Activated CD4-positive, CD25-positive, alpha-beta regulatory T cell treated with anti-CD3 and anti-CD28 coated beads, Interleukin-2, amount 50 U/mL, for 16 hours (primary cell): Measurements from ENCODE around the gene DFFB.

Experiments
- DNase-seq: peaks from one replicate; pipeline ENCODE4 v3.0.0-alpha.2; 2020; ENCODE audit warnings: low read depth, low spot score

DFFB gene

DNA sequence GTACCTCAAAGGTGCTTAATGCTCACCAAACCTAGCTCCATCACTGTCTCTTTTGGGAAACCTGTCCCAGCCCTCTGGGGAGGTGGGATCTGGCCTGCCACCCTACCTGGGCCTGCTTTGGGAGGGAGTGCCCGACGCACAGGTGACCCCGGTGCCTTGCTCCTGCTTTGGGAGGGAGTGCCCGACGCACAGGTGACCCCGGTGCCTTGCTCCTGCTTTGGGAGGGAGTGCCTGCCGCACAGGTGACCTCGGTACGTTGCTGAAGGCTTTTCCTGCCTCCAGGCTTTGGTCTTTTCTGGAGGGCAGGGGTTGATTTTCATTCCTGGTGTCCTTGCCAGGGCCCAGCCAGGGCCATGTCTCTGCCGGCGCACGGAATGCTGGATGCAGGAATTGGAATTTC is 68.0 kb downstream of the DFFB start:
- no peak for DNase-seq

DNA sequence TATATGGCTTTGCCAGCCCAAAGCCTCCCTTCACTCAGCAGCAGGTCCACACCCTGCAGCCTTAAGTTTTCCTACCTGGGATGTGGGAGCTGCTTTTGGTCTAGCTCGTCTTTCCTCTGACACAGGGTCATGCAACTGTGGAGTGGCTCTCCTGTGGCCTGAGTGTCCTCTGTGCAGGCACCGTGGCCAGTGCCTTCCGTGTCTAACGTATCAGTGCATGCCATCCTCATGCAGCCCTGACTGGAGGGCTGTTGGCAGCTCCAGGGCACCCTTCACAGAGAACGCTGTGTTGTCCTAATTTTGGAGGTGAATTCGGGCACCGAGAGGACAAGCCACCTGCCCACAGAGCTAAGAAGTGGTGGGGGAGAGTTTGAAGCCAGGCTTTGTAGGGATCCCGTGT is 68.5 kb downstream of the DFFB start:
- no peak for DNase-seq

GRCh38 chr1:3926956-3927355 is 69.7 kb downstream of the DFFB start:
- DNase-seq = no peak

GRCh38 chr1:3928586-3928985 is 71.3 kb downstream of the DFFB start:
- no peak for DNase-seq

DNA sequence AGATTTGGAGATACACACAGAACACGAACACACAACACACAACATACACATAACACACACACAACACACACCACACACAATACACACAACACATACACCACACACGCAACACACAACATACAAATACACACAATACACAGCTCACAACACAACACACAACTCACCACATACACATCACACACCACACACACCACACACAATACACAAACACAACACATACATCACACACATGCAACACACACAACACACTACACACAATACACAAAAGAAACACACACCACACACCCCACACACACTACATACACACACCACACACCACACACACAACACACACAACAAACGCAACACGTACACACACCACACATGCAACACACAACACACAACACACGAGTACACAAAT is 71.8 kb downstream of the DFFB start:
- no peak for DNase-seq

DNA sequence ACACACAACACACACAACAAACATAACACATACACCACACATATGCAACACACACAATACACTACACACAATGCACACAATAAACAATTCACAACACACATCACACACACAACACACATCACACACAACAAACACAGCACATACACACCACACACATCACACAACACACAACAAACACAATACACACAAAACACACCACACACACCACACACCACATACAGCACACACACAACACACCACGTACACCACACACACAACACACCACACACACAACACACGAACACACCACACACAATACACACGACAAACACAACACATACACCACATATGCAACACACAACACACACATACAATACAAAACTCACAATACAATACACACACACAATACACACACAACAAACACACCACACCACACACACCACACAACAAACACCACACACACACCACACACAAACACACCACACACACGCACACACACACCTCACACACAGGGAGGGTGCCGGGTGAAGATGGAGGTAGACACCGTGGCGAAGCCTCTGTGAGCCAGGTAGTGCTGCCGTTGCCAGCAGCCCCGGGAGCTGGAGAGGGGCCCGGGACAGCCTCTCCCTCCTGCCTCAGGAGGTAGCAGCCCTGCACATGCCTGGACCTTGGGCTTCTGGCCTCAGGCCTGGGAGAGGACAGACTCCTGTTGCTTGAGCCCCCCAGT is 73.2 kb downstream of the DFFB start:
- DNase-seq = no peak

DNA sequence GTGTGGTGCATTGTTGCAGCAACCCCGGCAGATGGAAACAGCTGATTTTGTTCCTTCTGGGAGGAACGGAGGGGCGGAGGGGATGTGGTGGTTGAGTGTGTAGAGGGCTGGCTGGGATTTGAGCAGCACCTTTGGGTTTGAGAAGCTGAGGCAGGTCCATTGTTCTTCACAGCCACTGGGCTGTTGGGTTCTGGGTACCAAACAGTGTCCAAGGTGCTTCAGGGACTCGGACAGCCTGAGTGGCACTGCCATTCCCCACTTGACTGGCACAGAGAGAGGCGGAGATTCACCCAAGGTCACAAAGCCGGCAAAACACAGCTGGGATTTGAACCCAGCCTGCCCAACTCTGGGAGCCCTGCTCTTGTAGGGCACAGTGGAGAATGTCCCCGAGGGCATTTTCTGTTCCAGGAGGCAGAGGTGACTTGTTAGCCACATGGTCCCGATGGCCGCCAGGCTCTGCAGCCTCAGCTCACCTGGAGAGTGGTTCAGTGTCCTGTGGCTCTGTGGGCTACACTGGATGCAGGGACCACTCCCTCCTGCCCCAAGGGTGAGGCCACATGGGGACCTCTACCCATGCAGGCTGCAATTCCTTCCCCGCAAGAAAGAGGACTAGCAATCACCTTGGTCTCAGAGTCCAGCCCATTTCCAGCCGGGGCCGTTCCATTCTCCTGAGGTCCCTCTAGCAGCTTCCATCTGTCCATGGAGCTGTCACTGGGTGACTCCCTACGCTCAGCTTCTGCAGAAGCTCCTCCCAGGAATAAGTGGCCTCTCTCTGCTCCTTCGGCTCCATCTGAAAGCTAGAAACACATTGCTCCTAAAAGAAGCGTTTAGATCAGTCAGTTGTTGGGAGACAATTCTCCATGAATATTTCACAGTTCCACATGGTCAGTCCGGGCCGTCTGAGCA is 74.0 kb downstream of the DFFB start:
- DNase-seq = no peak

DNA sequence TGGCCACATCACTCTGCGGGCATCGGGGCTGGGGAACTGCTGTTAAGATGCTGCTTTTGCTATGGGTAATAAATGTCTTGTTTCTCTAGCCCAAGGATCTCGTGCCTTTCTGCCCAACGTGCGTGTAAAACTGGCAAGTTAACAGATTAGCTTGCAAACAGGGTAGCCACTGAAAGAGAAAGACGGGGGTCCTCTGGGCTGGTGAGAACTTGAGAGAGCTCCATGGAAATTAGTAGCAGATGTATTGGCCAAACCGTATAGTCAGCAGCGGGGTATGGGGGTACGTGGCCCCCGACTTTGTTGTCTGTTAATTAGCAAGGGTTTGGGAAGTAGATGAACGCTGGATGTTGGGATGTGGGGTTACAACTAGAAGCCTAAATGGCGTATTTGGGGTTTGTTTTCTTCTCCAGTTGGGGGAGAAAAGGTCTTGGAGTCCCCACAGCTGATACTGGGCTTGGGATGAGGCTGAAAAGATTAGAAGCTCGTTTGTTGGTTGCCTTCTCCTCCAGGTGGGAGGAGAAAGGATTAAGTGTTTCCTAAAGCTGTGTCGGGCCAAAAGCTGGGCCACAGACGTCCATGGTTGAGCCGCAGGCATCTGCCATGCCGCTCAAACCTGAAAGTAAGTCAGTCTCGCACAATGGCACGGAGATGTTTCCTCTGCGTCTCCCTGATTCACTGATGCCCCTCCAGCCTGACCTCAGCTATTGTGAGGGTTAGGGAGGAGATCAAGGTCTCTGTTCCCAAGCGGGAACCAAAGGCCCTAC is 75.1 kb downstream of the DFFB start:
- DNase-seq = no peak
